IPS DF 6.9 (cell line): ENCODE results near the gene MARS1.

Source experiments
- DNase-seq: peaks from one replicate; pipeline ENCODE4 v3.0.0-alpha.2; 2013; ENCODE audit warnings: low read depth, low spot score
- H3K27ac ChIP-seq: one replicate; pipeline ENCODE4 v1.5.1; 2013; ENCODE audit warnings: low read length, control low read depth
- H3K27me3 ChIP-seq: 2 replicates; pipeline ENCODE4 v1.6.1; 2013; ENCODE audit warnings: mild to moderate bottlenecking, low read length; ENCODE audit not compliant: control insufficient read depth, insufficient read depth
- H3K36me3 ChIP-seq: 2 replicates; pipeline ENCODE4 v1.6.1; 2013; ENCODE audit warnings: low read length; ENCODE audit not compliant: control insufficient read depth, insufficient read depth
- H3K4me1 ChIP-seq: 2 replicates; pipeline ENCODE4 v1.6.1; 2013; ENCODE audit warnings: low read length; ENCODE audit not compliant: control insufficient read depth, insufficient read depth
- H3K4me3 ChIP-seq: 2 replicates; pipeline ENCODE4 v1.5.1; 2013; ENCODE audit warnings: mild to moderate bottlenecking, low read length
- H3K9me3 ChIP-seq: 2 replicates; pipeline ENCODE4 v1.6.1; 2013; ENCODE audit warnings: low read length, inconsistent platforms; ENCODE audit not compliant: control insufficient read depth, insufficient read depth
- WGBS: extraction: QIAGEN DNeasy Blood & Tissue Kit; methylation state at CpG from one replicate; pipeline ENCODE4 v1.1.7; 2013; ENCODE audit warnings: mixed read lengths, missing lambda C conversion rate; ENCODE audit not compliant: insufficient read length, insufficient coverage; 5-methylcytosine and 5-hydroxymethylcytosine counted together

The MARS1 gene

DNA sequence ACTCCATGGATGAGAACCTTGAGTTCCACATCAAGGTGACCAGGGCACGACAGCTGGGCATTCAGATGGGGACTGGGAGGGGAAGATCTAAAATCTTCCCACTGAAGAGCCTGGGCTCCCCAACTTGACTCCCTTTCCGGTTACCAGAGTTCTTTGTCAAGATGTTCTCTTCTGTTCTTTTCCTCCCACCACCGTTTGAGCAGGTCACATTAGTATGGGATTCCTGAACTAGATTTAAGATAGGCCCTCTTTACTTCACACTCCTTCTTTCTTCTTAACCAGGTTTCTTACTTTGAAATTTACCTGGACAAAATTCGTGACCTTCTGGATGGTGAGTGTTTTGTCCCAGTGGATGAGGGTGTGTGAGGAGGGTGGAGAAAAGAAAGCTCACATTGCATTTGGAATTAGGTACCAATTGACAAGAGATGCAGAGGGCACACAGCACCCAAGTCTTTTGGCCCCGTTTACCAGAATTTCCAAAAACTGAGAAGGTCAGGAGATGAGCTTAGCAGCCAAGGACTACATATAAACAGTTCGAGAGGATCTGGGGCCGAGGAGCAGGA, 76.4 kb downstream of the MARS1 start:
- Histone ChIP-seq H3K9me3 (no peaks in the 10 kb centered on the region), H3K27ac (no peak overlapping the region), H3K36me3 (peaks cover 6% of the 10 kb centered on the region), H3K4me3 (no peak overlapping the region), H3K27me3 (no peaks in the 10 kb centered on the region), H3K4me1 (no peaks in the 10 kb centered on the region)
- no peak for DNase-seq
- WGBS = no CpG with 5 or more reads among the region's 7 CpGs
